Measurements from ENCODE around the gene EIF2S2.

GRCh38 chr20:34076952-34077351, 35.1 kb downstream of the EIF2S2 start:
- TF ChIP-seq CTCF (conservative IDR thresholded peaks at IDR 0.05 in 1 of 2, IDR thresholded peaks at IDR 0.05 in 1 of 2; ENCODE audit: low read depth in 1 of 2, low read length in 2 of 2), result no peak
- TF ChIP-seq EZH2 (IDR thresholded peaks at IDR 0.05; ENCODE audit: low read length, missing control alignments), result no peak
